HG02885 (cell line): Measurements from ENCODE around the gene FAM120A.

Experiments
- ATAC-seq: cut with Tn5 transposase; IDR thresholded peaks from one replicate; pipeline ENCODE4 v1.9.1; 2021; ENCODE audit warnings: mild to moderate bottlenecking; ENCODE audit not compliant: unreplicated experiment, poor library complexity

FAM120A gene

DNA sequence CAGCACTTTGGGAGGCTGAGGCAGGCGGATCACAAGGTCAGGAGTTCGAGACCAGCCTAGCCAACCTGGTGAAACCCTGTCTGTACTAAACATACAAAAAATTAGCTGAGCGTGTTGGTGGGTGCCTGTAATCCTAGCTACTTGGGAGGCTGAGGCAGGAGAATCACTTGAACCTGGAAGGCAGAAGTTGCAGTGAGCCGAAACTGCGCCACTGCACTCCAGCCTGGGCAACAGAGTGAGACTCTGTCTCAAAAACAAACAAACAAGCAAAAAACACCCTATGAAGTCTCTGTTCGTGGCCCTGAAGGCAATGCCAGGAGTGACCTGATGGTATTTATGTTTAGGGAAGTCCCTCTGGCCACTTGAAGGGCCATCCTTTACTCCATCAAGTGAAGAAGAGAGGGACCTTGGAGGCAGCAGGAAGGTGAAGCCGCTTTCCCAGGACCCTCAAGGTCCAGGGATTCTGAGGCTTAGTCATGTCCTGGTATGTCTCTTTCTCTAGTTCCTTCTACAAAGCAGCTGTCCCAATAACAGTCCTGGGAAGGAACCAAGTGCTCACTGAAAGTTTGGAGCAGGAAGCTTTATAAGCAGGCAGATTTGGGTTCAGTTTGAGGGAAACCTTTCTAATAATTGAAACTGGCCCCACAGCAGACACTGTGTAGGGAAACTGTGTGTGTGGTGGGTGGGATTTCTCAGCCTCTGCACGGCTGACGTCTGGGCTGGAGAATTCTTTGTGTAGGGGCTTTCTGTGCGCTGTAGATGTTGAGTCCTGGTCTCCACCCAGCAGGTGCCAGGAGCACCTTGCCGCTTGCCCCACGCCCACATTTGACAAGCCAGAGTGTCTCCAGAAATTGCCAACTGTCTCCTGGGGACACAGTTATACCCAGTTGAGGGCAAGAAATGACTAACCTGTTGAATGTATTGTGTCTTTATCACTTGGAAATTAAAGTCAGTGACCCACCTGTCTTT is 137.4 kb downstream of the FAM120A start:
- ATAC-seq = no peak

DNA sequence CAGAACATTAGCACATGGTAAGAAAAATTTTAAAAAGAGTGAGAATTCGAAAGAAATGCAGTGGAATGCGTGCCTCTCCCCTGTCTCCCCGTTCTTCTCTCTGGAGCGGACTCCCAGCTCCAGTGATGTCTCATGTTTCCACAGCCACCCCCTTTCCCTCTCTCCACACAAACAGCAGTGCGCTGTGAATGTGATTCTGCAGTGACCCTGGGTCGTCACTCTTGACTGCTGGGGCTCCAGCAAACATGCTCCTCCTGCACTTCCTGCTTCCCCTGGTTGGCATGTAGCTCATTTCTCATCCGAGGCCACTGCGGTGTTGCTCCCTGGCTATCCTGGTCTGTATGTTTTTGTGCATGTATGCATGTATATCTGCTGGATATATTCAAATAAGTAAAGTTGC is 138.2 kb downstream of the FAM120A start:
- ATAC-seq = no peak

- no peak for ATAC-seq
Observed at GRCh38 chr9:93590609-93591234, 139.2 kb downstream of the FAM120A start.

DNA sequence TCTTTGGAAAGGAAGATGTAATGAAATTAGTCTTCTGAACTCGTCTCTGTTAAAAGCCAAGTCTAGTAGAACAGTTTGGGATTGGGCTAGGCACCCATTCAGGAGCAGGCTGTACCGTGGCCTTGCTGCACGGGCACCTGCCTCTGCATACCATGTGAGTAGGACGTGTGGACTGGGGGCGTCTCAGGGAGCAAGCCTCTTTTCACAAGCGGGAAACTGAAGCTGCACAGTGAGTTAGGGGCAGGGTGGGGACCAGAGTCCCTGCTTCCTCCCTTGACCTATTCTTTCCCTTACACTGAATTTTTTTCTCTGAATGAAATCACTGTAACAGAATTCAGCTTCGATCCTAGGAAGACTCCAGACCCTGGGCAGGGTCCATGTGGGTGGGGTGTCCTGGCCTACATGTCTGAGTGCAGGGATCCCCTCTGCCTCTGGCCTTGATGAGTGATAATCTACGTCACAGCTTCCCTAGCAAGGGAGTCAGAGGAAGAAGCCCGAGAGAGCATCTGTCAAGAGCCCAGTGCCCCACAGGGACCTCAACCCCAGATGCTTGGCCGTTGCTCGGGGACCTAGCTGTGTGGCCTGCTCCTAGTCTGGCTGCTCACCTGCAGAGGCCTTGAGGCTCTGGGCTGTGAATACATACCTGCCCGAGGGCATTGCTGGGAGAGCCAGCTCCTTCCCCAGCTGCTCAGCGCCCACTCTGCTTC is 140.0 kb downstream of the FAM120A start:
- ATAC-seq = no peak

DNA sequence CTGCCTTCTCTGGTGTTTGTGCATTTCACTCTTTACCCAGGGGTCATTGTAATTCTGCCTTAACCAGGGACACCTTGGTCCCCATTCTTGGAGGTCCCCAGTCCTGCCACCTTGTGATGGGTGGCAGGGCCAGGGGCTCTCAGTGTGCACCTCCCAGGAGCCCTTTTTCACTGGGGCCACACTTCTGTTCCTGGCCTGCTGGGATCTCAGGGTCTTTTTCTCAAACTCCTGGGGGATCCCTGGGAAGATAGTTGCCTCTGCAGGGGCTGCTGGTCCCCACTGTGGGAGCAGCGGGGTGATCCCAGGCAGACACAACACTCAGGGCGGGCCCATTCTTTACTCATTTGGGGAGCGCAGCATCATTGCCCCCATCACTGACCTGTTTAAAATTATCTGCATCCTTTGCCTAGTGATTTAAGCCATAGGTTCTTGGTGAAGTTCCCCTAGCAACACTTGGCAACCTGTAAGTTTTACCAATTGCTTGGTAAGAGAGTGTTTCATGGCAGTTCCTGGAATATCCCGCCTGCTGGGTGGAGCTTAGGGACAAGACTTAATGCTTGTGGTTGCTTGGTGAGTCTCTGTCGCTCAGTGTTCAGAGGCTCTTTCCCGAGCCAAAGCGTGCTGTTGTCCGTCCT is 140.6 kb downstream of the FAM120A start:
- no peak for ATAC-seq

GRCh38 chr9:93592643-93593021 is 141.1 kb downstream of the FAM120A start:
- ATAC-seq = no peak

DNA sequence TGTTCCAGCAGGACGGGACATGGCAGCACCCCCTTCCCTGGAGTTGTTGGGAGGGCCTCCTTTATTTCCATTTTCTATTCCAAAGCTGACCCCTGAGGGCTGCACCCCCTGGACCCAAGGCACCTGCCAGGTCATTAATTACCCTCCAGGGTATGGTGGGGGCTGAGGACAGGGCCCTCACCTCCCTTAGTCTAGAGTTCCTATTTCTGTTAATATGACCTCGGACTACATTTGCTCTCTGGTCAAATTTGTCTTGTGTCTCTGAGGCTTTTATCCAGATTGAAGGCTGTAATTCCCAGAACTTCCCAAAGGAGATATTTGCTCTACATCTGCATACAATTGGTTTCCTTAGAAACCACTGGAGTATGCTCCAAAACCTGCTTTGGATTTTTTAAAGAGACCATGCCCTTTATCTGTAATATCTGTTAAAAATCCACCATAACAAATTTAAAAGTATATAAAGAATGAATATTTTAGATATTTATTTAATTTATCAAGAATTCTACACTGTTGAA is 141.7 kb downstream of the FAM120A start:
- no peak for ATAC-seq

DNA sequence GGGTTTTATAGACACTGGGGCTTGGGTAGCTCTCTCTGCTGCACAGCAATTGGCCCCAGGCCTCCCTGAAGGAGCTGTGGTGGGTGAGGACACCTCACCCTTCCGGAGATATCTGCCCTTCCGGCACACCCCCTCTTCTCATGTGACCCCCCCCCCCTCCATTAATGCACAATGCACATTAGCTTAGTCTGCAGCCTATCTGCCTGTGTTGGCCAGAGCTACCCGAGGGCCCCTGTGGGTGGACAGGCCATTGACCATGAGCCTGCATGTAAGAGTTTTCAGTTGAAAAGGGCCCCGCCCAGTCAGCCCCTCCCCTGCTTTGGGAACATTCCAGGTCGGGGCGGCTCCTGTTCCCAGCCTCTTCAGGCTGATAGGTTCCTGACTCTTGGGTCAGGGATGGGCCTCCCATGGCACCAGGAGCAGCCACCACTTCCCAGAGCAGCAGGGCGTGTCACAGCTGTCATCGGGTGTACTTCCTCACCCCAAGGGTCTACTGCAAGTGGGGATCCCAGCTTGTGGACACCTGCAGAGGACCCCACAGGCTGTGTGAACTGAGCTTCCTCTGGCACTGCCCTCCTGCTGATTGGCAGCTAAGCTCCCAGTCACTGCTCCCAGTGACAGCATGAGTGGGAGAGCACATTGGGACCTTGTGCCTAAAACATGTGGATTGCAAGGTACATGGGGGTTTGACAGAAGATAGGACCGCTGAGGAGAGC is 142.7 kb downstream of the FAM120A start:
- no peak for ATAC-seq

GRCh38 chr9:93595461-93595860 is 144.0 kb downstream of the FAM120A start:
- ATAC-seq = no peak

GRCh38 chr9:93595861-93596365 is 144.4 kb downstream of the FAM120A start:
- no peak for ATAC-seq

DNA sequence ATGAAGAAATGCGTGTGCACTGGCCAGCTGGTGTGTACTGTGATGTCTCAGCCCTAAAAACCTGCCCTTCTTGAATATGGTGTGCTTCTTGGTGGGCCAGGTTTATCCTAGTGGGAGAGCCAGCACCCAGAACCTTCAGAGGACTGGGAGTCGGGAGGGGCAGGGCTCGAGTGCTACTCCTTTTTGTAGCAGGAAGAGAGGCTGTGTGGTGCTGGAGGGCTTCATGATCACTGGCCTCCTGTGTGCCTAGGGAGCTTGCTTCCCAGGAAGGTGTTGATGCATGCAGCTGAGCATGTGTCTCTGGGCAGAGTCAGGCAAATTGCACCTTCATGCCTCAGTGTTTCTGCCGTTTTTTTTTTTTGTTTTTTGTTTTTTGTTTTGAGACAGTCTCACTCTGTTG is 144.9 kb downstream of the FAM120A start:
- ATAC-seq = no peak

DNA sequence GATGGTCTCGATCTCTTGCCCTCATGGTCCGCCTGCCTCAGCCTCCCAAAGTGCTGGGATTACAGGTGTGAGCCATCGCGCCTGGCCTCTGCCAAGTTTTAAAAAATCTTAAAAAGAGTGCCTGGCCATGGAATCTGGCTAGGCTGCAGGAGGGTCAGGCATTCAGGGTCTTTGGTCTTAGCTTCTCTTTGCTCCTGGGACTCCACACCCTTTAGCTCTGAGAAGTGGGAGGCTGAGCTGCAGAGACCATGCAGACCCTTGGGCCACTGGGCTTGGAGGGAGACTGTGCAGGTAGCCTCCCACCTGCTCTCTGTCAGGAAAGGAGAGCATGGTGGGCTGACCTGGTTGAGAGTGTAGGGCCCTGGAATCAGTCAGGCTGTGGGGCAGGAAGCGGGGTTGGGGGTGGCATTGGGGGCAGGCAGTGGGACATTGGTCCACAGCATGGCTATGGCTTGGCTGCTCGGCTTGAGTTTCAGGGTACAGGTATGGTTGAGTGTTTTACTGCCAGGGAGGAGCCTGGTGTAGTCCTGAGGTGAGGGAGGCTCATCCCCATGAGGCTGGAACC is 145.7 kb downstream of the FAM120A start:
- no peak for ATAC-seq

DNA sequence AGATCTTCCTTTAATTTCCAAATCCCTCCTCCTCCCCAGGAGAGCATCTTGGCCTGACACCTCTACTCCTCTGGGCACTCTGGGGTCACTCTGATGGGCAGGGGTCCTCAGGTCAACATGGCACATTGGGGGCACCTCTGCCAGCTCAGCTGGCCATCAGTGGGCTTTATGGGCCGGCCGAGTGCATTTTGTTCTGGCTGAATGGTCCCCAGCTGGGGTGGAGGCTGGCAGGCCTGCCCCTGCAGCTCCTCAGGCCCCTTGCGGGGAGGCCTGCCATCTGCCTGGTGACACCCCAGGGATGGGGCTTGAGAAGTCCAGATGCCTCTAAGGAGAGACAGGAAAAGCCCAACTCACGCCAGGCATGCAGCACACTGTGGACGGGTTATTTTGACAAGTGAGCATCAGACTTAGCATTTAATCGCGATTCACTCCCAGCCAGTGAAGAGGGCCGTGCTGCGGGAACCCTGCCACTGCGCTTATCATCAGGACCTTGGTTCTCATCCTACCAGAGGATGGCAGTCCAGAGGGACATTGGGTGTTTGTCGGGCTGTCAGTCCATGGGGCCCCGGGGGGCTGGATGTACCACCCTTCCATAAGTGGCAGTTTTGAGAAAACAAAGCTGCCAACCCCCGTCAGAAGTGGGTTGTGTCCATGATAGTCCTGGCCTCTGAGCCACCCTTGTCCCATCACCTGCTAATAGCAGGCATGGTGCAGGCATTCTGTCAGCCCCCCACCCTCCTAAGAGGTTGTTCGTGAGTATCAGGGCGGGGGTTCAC is 146.6 kb downstream of the FAM120A start:
- ATAC-seq = no peak

GRCh38 chr9:93598647-93599241 is 147.3 kb downstream of the FAM120A start:
- no peak for ATAC-seq

GRCh38 chr9:93599571-93600403 is 148.3 kb downstream of the FAM120A start:
- ATAC-seq = no peak

DNA sequence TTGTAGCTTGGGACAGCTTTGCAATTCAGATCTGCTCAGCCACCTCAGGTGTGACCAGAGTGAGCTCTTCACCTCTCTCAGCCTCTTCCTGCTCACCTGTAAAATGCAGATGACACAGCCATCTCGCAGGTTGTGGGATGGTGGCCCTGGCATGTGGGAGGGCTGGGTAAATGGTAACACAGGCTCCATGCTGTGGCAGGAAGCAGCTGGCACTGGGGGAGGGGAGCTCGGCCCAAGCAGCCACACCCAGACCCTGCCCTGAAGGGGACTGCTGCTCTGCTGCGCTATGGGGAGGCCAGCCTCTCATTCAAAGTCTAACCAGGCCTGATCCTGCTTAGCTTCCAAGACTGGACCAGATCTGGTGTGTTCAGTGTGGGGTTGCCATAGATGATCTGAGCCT is 149.0 kb downstream of the FAM120A start:
- no peak for ATAC-seq

- no peak for ATAC-seq
Observed at GRCh38 chr9:93601063-93601462, 149.6 kb downstream of the FAM120A start.
